Activated naive CD4-positive, alpha-beta T cell treated with anti-CD3 and anti-CD28 coated beads for 36 hours (primary cell): Measurements from ENCODE around the gene RBBP5. TPM values are rescaled to one million over a fixed set of nuclear protein-coding genes. Genes with fewer than 3 reads are reported as not detected.

ENCODE experiments used
- CTCF ChIA-PET: fragments of 350-600 bp; sonication (Branson Sonifier 250); formaldehyde crosslinking; loops from one replicate; lab custom pipeline; 2021; ENCODE audit warnings: antibody characterized with exemption; lab: Charles Lee
- DNase-seq: peaks from one replicate; pipeline ENCODE4 v3.0.0-alpha.2; 2020
- H3K27ac Mint-ChIP-seq: one replicate; pipeline ENCODE4 v1.8.0; 2021; ENCODE audit warnings: mild to moderate bottlenecking, mixed read lengths
- H3K27me3 Mint-ChIP-seq: one replicate; pipeline ENCODE4 v1.8.0; 2021; ENCODE audit warnings: low read depth, mixed read lengths
- H3K36me3 Mint-ChIP-seq: one replicate; pipeline ENCODE4 v1.8.0; 2021; ENCODE audit warnings: low read depth, mixed read lengths
- H3K4me1 Mint-ChIP-seq: one replicate; pipeline ENCODE4 v1.8.0; 2021; ENCODE audit warnings: low read depth, mixed read lengths
- H3K4me3 Mint-ChIP-seq: one replicate; pipeline ENCODE4 v1.8.0; 2021; ENCODE audit warnings: mild to moderate bottlenecking, moderate library complexity, mixed read lengths
- H3K9me3 Mint-ChIP-seq: one replicate; pipeline ENCODE4 v1.8.0; 2021; ENCODE audit warnings: mixed read lengths
- intact Hi-C: fragments of 100-400 bp; cut with micrococcal nuclease; formaldehyde crosslinking; loops from one replicate; pipeline ENCODE4 v1.15.1; 2023
- total RNA-seq, 2 experiments: library from RNA; stranded (reverse); gene quantifications; one replicate each; pipeline ENCODE4 v1.2.3, GENCODE V29; 2021

Gene RBBP5
- total RNA-seq, 2 experiments from 2014 or later: 26.0 to 27.5 TPM

DNA sequence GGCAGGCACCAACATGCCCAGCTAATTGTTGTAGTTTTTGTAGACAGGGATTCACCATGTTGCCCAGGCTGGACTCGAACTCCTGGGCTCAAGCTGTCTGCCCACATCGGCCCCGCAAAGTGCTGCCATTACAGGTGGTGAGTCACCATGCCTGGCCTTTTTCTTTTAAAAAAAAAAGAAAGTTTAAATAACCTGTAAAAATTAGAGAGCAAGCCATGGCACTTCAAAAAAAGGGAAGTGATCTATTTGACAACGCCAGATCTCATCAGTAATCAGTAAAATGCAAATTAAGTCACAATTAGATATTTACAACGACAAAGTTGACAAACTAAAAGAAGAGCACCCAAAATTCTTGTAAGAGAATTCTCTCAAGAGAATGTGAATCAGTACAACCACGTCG is 2.9 kb upstream of the RBBP5 start:
- intact Hi-C loops: loop anchor here (5.0 to 10.0 kb wide), 4 partner anchors 73 to 712 kb away; partner anchors contain the start of genes MDM4 and PPP1R15B
- no peak for DNase-seq
- Mint-ChIP-seq H3K36me3 (no peaks in the 10 kb centered on the region), H3K4me1 (peaks cover 23% of the 10 kb centered on the region), H3K27me3 (no peaks in the 10 kb centered on the region), H3K4me3 (no peak overlapping the region), H3K9me3 (no peaks in the 10 kb centered on the region), H3K27ac (no peak overlapping the region)
- CTCF ChIA-PET: no interaction called here

GRCh38 chr1:205122489-205122882 is 708 bp upstream of the RBBP5 start:
- Mint-ChIP-seq H3K4me3 (peak overlapping the region; percentile 93), H3K36me3 (no peaks in the 10 kb centered on the region), H3K27ac (peak overlapping the region; percentile 98), H3K4me1 (peaks cover 31% of the 10 kb centered on the region), H3K9me3 (no peaks in the 10 kb centered on the region), H3K27me3 (no peaks in the 10 kb centered on the region)
- no peak for DNase-seq
- CTCF ChIA-PET: interaction anchor here (1.1 to 1.9 kb wide), 7 partner anchors 19 to 203 kb away, joined by 3 to 11 read pairs (median 4); no protein-coding TSS in a partner anchor
- intact Hi-C loops: loop anchor here (1.0 to 10.0 kb wide), 13 partner anchors 19 to 710 kb away; partner anchors contain the start of genes DSTYK, MDM4 and PPP1R15B

DNA sequence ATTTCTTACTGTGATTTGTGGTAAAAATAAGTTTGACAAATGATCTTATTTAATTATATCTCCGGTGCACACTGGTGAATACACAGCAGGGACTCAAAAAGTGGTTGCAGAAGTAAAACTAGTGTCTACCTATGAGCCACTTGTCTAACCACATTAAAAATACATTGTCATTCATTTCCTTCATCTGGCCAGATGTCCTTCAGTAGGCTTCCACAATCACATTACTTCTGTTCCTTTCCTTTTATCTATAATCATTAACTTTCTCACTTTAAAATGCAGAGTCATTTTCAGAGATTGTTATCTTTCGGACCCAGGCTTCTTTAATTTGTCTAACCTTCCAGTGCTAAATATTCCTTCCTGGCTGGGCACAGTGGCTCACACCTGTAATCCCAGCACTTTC is 3.0 kb downstream of the RBBP5 start:
- peaks cover 1% of the 10 kb centered on the region for H3K36me3 Mint-ChIP-seq
- no peaks in the 10 kb centered on the region for H3K27me3 Mint-ChIP-seq
- CTCF ChIA-PET: no interaction called here
- no peak overlapping the region for H3K27ac Mint-ChIP-seq
- intact Hi-C loops: no loop called here
- H3K9me3 Mint-ChIP-seq: no peaks in the 10 kb centered on the region
- DNase-seq: no peak
- peaks cover 40% of the 10 kb centered on the region for H3K4me1 Mint-ChIP-seq
- no peak overlapping the region for H3K4me3 Mint-ChIP-seq

GRCh38 chr1:205111354-205111753 is 10.4 kb downstream of the RBBP5 start:
- Mint-ChIP-seq H3K36me3 (peaks cover 14% of the 10 kb centered on the region), H3K27ac (no peak overlapping the region), H3K4me1 (peaks cover 8% of the 10 kb centered on the region), H3K4me3 (no peak overlapping the region), H3K27me3 (no peaks in the 10 kb centered on the region), H3K9me3 (no peaks in the 10 kb centered on the region)
- CTCF ChIA-PET: interaction anchor here (0.7 to 1.3 kb wide), 3 partner anchors 10 to 136 kb away, joined by 3 read pairs; partner anchors contain the start of gene RBBP5
- DNase-seq: no peak
- intact Hi-C loops: no loop called here

DNA sequence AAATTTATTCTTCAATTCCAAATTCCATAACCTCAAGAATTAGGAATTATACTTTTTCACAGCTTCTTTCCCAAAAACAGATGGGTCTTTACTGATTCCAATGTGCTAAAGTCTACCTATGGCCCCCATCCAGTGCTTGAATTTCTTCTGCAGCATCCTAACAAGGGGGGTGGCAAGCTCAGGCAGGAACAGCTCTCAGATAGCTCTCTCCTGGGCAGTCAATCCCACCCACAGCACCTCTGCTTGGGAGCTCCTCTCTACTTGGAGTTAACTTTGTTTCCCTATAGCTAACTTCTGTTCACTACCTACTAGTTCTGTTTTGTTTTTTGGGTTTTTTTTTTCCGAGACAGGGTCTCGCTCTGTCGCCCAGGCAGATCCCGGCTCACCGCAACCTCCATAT is 12.1 kb downstream of the RBBP5 start:
- Mint-ChIP-seq H3K36me3 (peaks cover 24% of the 10 kb centered on the region), H3K27ac (no peak overlapping the region), H3K27me3 (no peaks in the 10 kb centered on the region), H3K9me3 (no peaks in the 10 kb centered on the region), H3K4me3 (no peak overlapping the region), H3K4me1 (peaks cover 5% of the 10 kb centered on the region)
- intact Hi-C loops: loop anchor here (2.0 kb wide), 1 partner anchor 17 kb away; no protein-coding TSS in a partner anchor
- no peak for DNase-seq
- CTCF ChIA-PET: interaction anchor here (0.6 to 1.8 kb wide), 6 partner anchors 10 to 161 kb away, joined by 3 to 7 read pairs (median 4); no protein-coding TSS in a partner anchor

DNA sequence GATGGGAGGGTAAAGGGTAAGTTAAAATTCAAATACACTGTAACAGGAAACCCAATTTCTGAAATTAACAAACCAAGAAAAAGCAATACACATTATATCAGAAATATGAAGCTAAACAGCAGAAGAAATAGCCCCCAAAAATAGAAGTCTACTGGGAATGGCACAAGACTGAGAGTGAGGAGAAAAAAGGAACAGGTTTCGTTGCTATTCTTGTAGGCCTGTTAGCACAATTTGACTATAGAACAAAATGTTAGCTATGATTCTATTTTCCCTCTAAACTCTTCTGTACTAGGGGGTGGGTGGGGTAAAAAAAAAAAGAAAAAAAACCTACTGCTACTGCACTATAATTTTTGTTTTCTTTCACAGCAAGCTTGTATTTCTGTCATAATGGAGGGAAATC is 12.5 kb downstream of the RBBP5 start:
- Mint-ChIP-seq H3K36me3 (peaks cover 25% of the 10 kb centered on the region), H3K4me3 (no peak overlapping the region), H3K27me3 (no peaks in the 10 kb centered on the region), H3K4me1 (peaks cover 5% of the 10 kb centered on the region), H3K27ac (no peak overlapping the region), H3K9me3 (no peaks in the 10 kb centered on the region)
- intact Hi-C loops: loop anchor here (2.0 kb wide), 1 partner anchor 16 kb away; no protein-coding TSS in a partner anchor
- no peak for DNase-seq
- CTCF ChIA-PET: interaction anchor here (1.2 to 1.8 kb wide), 5 partner anchors 11 to 147 kb away, joined by 3 to 7 read pairs (median 4); no protein-coding TSS in a partner anchor

DNA sequence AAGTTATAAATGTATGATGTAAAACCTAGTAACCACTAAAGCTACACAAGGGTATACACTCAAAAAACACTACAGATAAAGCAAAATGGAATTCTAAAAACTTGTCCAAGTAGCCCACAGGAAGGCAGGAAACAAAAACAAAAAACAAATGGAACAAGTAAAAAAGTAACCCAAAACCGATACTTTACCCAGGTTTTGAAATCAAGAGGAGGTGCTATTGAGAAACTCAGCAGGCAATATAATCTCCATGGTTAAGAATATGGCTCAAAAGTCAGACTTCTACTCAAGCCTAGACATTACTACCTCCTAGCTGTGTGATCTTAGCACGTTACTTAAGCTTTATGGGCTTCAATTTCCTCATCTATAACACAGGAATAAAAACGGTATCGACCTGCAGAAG is 13.3 kb downstream of the RBBP5 start:
- Mint-ChIP-seq H3K9me3 (no peaks in the 10 kb centered on the region), H3K4me3 (no peak overlapping the region), H3K4me1 (peaks cover 5% of the 10 kb centered on the region), H3K27me3 (no peaks in the 10 kb centered on the region), H3K36me3 (peaks cover 32% of the 10 kb centered on the region), H3K27ac (no peak overlapping the region)
- CTCF ChIA-PET: interaction anchor here (1.7 to 1.8 kb wide), 2 partner anchors 47 to 148 kb away, joined by 4 to 5 read pairs; no protein-coding TSS in a partner anchor
- intact Hi-C loops: loop anchor here (2.0 kb wide), 1 partner anchor 16 kb away; no protein-coding TSS in a partner anchor
- no peak for DNase-seq

DNA sequence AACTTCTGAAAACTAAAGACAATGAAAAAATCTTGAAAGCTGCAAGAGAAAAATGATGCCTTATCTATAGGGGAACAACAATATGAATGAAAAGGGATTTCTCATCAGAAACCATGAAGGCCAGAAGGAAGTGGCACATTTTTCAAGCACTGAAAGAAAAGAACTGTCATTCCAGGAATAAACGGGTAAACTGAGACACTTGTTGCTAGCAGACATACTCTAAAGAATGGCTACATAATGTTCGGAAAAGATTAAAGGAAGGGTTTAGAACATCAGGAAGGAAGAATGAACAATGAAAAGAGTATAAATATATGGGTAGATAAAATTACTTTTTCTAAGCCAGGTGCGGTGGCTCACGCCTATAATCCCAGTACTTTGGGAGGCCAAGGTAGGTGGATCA is 14.5 kb downstream of the RBBP5 start:
- intact Hi-C loops: no loop called here
- H3K36me3 Mint-ChIP-seq: peaks cover 35% of the 10 kb centered on the region
- CTCF ChIA-PET: no interaction called here
- peaks cover 5% of the 10 kb centered on the region for H3K4me1 Mint-ChIP-seq
- no peak overlapping the region for H3K27ac Mint-ChIP-seq
- H3K4me3 Mint-ChIP-seq: no peak overlapping the region
- no peaks in the 10 kb centered on the region for H3K9me3 Mint-ChIP-seq
- H3K27me3 Mint-ChIP-seq: no peaks in the 10 kb centered on the region
- DNase-seq: no peak

DNA sequence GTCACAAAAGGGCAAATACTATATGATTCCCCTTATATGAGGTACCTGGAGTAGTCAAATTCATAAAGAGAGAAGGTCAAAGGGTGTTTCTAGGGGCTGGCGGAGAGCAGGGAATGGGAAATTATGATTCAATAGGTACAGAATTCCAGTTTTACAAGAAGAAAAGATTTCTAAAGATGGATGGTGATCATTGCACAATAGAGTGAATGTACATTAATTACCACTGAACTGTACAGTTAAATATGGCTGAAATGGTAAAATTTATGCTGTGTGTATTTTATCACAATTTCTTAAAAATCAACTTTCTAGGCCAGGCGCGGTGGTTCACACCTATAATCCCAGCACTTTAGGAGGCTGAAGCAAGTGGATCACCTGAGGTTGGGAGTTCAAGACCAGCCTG is 19.4 kb downstream of the RBBP5 start:
- CTCF ChIA-PET: interaction anchor here (0.7 kb wide), 1 partner anchor 874 kb away, joined by 4 read pairs; no protein-coding TSS in a partner anchor
- no peaks in the 10 kb centered on the region for H3K27me3 Mint-ChIP-seq

GRCh38 chr1:205098242-205098641 is 23.5 kb downstream of the RBBP5 start:
- CTCF ChIA-PET: interaction anchor here (0.5 to 2.0 kb wide), 2 partner anchors 11 to 76 kb away, joined by 3 to 7 read pairs; no protein-coding TSS in a partner anchor
- Mint-ChIP-seq H3K27me3 (no peaks in the 10 kb centered on the region), H3K27ac (no peak overlapping the region), H3K36me3 (peaks cover 41% of the 10 kb centered on the region), H3K9me3 (no peaks in the 10 kb centered on the region), H3K4me3 (no peak overlapping the region), H3K4me1 (no peaks in the 10 kb centered on the region)
- intact Hi-C loops: no loop called here
- DNase-seq: no peak

More for the DNA sequence above, 19.4 kb downstream of the RBBP5 start:
- H3K27ac Mint-ChIP-seq: no peak overlapping the region
- H3K4me3 Mint-ChIP-seq: no peak overlapping the region
- peaks cover 48% of the 10 kb centered on the region for H3K36me3 Mint-ChIP-seq
- intact Hi-C loops: no loop called here
- no peaks in the 10 kb centered on the region for H3K4me1 Mint-ChIP-seq
- no peaks in the 10 kb centered on the region for H3K9me3 Mint-ChIP-seq
- no peak for DNase-seq

DNA sequence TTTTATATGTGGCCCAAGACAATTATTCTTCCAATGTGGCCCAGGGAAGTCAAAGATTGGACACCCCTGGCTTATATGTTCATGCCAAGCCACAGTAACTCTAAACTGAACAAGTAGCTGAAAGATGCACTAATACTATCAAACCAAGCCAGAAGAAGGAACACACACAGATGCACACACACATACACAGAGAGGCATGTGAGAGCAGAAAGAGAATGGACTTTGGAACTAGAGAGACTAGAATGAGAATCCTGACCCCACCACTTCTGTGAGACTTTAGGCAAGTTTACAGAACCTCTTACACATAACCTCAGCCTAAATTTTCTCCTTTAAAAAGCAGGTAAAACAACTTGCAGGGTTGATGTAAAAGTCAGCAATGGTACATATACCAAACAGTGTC is 26.4 kb downstream of the RBBP5 start:
- Mint-ChIP-seq H3K27me3 (no peaks in the 10 kb centered on the region), H3K4me1 (no peaks in the 10 kb centered on the region), H3K36me3 (peaks cover 38% of the 10 kb centered on the region), H3K4me3 (no peak overlapping the region), H3K9me3 (no peaks in the 10 kb centered on the region), H3K27ac (no peak overlapping the region)
- CTCF ChIA-PET: no interaction called here
- intact Hi-C loops: no loop called here
- DNase-seq: no peak

- DNase-seq: no peak
- Mint-ChIP-seq H3K27me3 (no peaks in the 10 kb centered on the region), H3K9me3 (no peaks in the 10 kb centered on the region), H3K4me3 (no peak overlapping the region), H3K4me1 (no peaks in the 10 kb centered on the region), H3K36me3 (peaks cover 30% of the 10 kb centered on the region), H3K27ac (no peak overlapping the region)
- CTCF ChIA-PET: interaction anchor here (1.4 kb wide), 1 partner anchor 30 kb away, joined by 4 read pairs; no protein-coding TSS in a partner anchor
- intact Hi-C loops: no loop called here
Measured at GRCh38 chr1:205091043-205091740, 30.6 kb downstream of the RBBP5 start.
